Adrenal gland (tissue), 5 donors: Measurements from ENCODE around the gene RIT2.

ENCODE experiments used
- POLR2A ChIP-seq, 2 donors: fragments of 450-650 bp; IDR thresholded peaks; one replicate each; pipeline ENCODE4 v1.6.1; 2017; ENCODE audit warnings: antibody characterized with exemption in 2 of 2, mild to moderate bottlenecking in 2 of 2, moderate library complexity in 1 of 2
- TF ChIP-seq, protein P1 (sequence below), 6 experiments: fragments of 450-650 bp in 4 of 6; fragments of 200-600 bp in 2 of 6; sonication (generic) in 1 of 6; IDR thresholded peaks; 1 replicate in 5 of 6; 2 replicates in 1 of 6; pipeline versions ENCODE4 v1.5.1 to v1.8.0; 2016 to 2021; ENCODE audit warnings: antibody characterized with exemption in 6 of 6, mild to moderate bottlenecking in 2 of 6, moderate library complexity in 1 of 6
- donor health status: DM: no; HTN: no; CAD: no.

DNA sequence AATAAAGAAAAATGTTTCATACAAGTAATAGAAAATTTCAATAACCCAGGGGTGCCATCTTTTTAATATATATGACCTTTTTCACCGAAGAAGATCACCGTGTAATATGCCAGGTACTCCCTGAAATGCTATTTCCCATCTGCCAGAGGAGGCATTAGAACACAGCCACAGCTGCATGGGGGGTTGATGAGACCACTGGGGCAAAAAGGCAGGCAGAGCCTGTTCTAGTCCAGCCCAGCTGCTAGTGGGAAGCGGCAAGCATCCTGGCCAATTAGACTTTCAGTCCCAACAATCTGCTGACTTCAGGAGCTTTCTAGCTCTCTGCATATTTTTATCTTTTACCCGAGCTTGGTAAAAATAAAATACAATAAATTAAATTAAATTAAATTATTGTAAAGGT is 362.6 kb downstream of the RIT2 start:
- TF ChIP-seq, protein P1, sequence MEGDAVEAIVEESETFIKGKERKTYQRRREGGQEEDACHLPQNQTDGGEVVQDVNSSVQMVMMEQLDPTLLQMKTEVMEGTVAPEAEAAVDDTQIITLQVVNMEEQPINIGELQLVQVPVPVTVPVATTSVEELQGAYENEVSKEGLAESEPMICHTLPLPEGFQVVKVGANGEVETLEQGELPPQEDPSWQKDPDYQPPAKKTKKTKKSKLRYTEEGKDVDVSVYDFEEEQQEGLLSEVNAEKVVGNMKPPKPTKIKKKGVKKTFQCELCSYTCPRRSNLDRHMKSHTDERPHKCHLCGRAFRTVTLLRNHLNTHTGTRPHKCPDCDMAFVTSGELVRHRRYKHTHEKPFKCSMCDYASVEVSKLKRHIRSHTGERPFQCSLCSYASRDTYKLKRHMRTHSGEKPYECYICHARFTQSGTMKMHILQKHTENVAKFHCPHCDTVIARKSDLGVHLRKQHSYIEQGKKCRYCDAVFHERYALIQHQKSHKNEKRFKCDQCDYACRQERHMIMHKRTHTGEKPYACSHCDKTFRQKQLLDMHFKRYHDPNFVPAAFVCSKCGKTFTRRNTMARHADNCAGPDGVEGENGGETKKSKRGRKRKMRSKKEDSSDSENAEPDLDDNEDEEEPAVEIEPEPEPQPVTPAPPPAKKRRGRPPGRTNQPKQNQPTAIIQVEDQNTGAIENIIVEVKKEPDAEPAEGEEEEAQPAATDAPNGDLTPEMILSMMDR (IDR thresholded peaks at IDR 0.05), result no peak
- no peak for TF ChIP-seq POLR2A (IDR thresholded peaks at IDR 0.05)
